ENCODE results near the gene METTL14.

METTL14 gene

DNA sequence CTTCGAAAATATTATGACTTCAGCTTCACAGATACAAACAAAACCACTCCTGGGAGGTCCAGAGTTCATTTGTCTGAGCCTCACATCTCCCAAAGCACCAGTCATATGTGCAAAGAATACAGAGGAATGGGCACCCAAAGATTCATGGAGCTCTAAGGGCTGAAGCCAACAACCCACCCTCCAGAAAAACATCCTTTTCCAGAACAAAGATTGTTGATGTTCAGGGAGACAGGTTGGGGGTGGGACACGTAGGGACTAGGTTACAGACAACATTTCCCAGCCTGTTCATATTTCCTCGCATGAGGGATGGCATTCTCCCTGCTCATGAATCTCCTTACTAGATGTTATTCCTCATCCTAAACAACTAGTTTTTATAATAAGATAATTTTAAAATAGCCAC lies 71.2 kb downstream of the METTL14 start:
- Histone ChIP-seq H3K4me1 (ENCODE audit: control insufficient read depth in 1 of 2, insufficient read depth in 1 of 2, low read depth in 1 of 2, low read length in 1 of 2) (no peaks in the 10 kb centered on the region), H3K36me3 (peaks cover 27% of the 10 kb centered on the region), H3K27me3 (no peaks in the 10 kb centered on the region), H3K9me3 (no peaks in the 10 kb centered on the region), H3K27ac (no peak overlapping the region), H3K4me3 (ENCODE audit: low read depth in 1 of 2, low read length in 1 of 2) (no peak overlapping the region)
- TF ChIP-seq, protein P1, sequence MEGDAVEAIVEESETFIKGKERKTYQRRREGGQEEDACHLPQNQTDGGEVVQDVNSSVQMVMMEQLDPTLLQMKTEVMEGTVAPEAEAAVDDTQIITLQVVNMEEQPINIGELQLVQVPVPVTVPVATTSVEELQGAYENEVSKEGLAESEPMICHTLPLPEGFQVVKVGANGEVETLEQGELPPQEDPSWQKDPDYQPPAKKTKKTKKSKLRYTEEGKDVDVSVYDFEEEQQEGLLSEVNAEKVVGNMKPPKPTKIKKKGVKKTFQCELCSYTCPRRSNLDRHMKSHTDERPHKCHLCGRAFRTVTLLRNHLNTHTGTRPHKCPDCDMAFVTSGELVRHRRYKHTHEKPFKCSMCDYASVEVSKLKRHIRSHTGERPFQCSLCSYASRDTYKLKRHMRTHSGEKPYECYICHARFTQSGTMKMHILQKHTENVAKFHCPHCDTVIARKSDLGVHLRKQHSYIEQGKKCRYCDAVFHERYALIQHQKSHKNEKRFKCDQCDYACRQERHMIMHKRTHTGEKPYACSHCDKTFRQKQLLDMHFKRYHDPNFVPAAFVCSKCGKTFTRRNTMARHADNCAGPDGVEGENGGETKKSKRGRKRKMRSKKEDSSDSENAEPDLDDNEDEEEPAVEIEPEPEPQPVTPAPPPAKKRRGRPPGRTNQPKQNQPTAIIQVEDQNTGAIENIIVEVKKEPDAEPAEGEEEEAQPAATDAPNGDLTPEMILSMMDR (IDR thresholded peaks at IDR 0.05): no peak

DNA sequence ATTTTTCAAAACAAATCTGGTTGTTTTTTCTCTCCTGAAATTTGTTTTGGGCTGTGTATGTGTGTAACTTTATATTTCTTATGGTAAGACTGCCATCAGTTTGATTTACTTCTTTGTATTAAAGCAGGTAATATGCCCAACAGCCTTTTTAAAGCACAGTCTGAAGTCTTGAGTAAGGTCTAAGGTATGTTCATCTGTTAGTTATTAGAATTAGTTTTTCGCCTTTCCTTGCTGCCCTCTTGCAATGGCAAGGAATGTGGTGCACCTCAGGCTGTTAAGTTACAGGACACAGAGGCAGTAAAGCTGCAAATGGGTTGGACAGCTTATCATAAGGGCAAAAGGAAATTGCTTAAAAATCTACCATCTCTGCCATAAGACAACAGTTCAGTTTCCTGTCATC lies 71.8 kb downstream of the METTL14 start:
- Histone ChIP-seq H3K36me3 (peaks cover 26% of the 10 kb centered on the region), H3K27me3 (no peaks in the 10 kb centered on the region), H3K4me3 (ENCODE audit: low read depth in 1 of 2, low read length in 1 of 2) (no peak overlapping the region), H3K27ac (no peak overlapping the region), H3K4me1 (ENCODE audit: control insufficient read depth in 1 of 2, insufficient read depth in 1 of 2, low read depth in 1 of 2, low read length in 1 of 2) (no peaks in the 10 kb centered on the region), H3K9me3 (no peaks in the 10 kb centered on the region)
- TF ChIP-seq, protein P1 (IDR thresholded peaks at IDR 0.05): no peak

DNA sequence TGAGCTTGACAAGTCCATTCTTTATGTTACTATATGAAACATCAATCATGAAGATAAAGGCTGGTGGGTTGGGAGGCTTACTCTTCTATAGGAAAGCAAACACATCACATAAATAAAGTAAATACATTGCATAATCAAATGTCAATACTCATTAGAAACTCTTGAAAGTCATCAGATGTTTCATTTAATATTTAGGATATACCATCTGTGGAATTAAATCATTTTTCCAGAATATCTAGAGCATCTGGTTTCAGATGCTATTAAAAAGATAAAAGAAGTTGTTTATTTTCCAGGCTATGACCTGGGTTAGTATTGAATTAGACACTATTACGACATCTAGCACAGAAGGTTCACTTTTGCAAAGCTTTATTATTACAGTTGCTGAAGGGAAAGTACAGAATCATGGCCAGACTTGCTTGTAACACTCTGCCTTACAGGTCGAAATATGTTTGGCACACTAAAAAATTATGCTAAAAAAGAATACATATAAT lies 72.6 kb downstream of the METTL14 start:
- H3K4me3 ChIP-seq (ENCODE audit: low read depth in 1 of 2, low read length in 1 of 2): no peak overlapping the region
- TF ChIP-seq, protein P1 (IDR thresholded peaks at IDR 0.05): no peak
- no peaks in the 10 kb centered on the region for H3K9me3 ChIP-seq
- H3K4me1 ChIP-seq (ENCODE audit: control insufficient read depth in 1 of 2, insufficient read depth in 1 of 2, low read depth in 1 of 2, low read length in 1 of 2): no peaks in the 10 kb centered on the region
- no peak overlapping the region for H3K27ac ChIP-seq
- H3K27me3 ChIP-seq: no peaks in the 10 kb centered on the region
- H3K36me3 ChIP-seq: peaks cover 32% of the 10 kb centered on the region

DNA sequence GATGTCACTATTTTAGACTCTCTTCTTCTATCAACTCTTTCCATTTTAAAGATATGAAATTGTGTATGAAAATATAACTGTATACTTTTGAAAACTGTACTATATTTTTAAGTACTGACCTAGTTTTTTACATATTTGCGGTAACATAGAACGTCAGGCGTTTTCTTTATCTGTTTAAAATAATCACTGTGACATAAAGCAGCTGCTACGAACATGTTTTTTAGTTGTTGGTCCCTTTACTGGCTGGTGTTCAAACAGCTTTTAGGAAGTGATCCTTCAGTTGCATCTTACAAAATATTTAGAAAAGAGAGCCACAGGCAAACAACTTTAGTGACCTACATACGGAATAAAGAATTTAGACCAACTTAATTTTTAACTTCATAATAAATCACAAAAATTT lies 73.1 kb downstream of the METTL14 start:
- TF ChIP-seq, protein P1 (IDR thresholded peaks at IDR 0.05): no peak
- Histone ChIP-seq H3K9me3 (no peaks in the 10 kb centered on the region), H3K36me3 (peaks cover 37% of the 10 kb centered on the region), H3K27me3 (no peaks in the 10 kb centered on the region), H3K4me1 (ENCODE audit: control insufficient read depth in 1 of 2, insufficient read depth in 1 of 2, low read depth in 1 of 2, low read length in 1 of 2) (no peaks in the 10 kb centered on the region), H3K4me3 (ENCODE audit: low read depth in 1 of 2, low read length in 1 of 2) (no peak overlapping the region), H3K27ac (no peak overlapping the region)

DNA sequence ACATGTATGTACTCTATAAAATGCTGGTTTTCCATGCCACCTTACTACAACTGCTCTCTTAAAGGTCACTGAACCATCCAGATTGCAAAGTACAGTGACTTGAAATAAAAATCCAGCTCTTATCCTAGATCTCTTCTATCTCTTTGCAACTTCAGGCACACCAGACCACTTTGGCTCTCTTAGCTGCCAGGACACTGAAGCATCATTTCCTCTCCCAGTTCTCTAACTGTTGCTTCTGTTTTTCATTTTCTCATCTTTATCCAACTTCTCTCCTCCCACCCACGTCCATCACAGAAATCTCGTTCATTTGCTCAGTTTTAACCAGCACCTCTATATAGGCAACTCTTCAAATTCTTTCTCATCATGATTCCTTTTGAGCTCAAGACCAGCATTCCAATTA lies 74.3 kb downstream of the METTL14 start:
- Histone ChIP-seq H3K36me3 (peaks cover 41% of the 10 kb centered on the region), H3K27me3 (no peaks in the 10 kb centered on the region)

More for the DNA sequence above, 74.3 kb downstream of the METTL14 start:
- H3K4me3 ChIP-seq (ENCODE audit: low read depth in 1 of 2, low read length in 1 of 2): no peak overlapping the region
- H3K27ac ChIP-seq: no peak overlapping the region
- no peaks in the 10 kb centered on the region for H3K9me3 ChIP-seq
- TF ChIP-seq, protein P1 (IDR thresholded peaks at IDR 0.05): no peak
- H3K4me1 ChIP-seq (ENCODE audit: control insufficient read depth in 1 of 2, insufficient read depth in 1 of 2, low read depth in 1 of 2, low read length in 1 of 2): no peaks in the 10 kb centered on the region
